Measurements from ENCODE around the gene SLC44A4. TPM values are rescaled to one million over a fixed set of nuclear protein-coding genes. Genes with fewer than 3 reads are reported as not detected.
"Not testable (repeated sequence)": the region's sequence is repeated elsewhere in the genome, so short reads cannot be mapped to it uniquely, and the experiment has no call there.

SLC44A4 gene
- total and polyA plus RNA-seq, 3 donors from 2014 or later: 0.87 to 6.3 (median 1.2) TPM

- H3K4me3 ChIP-seq: no peak overlapping the region
- intact Hi-C loops (cut with DNase I; ENCODE audit: low total_unique reads): no loop called here
- H3K9me3 ChIP-seq: no peaks in the 10 kb centered on the region
- no peaks in the 10 kb centered on the region for H3K36me3 ChIP-seq (ENCODE audit: low read depth, missing control alignments)
- 82 to 91% methylated on average over 7 of the region's 7 CpGs for WGBS, 2 donors
- H3K27me3 ChIP-seq: no peaks in the 10 kb centered on the region
- H3K27ac ChIP-seq: no peak overlapping the region
- TF ChIP-seq POLR2A (IDR thresholded peaks at IDR 0.05) (no peak), CTCF (IDR thresholded peaks at IDR 0.05) (no peak)
- no peak for DNase-seq
- H3K4me1 ChIP-seq: peaks cover 18% of the 10 kb centered on the region
Observed at GRCh38 chr6:31861150-31861549, 17.6 kb downstream of the SLC44A4 start.

GRCh38 chr6:31860349-31860748, 18.4 kb downstream of the SLC44A4 start:
- TF ChIP-seq CTCF (IDR thresholded peaks at IDR 0.05): no peak
- no peak for TF ChIP-seq POLR2A (IDR thresholded peaks at IDR 0.05)
- intact Hi-C loops (cut with DNase I; ENCODE audit: low total_unique reads): no loop called here
- Histone ChIP-seq H3K4me1 (peaks cover 18% of the 10 kb centered on the region), H3K9me3 (no peaks in the 10 kb centered on the region), H3K27ac (no peak overlapping the region), H3K27me3 (no peaks in the 10 kb centered on the region), H3K36me3 (ENCODE audit: low read depth, missing control alignments) (no peaks in the 10 kb centered on the region), H3K4me3 (no peak overlapping the region)
- WGBS, 2 donors: 90 to 93% methylated on average over 7 to 13 of the region's 13 CpGs
- no peak for DNase-seq

- intact Hi-C loops (cut with DNase I; ENCODE audit: low total_unique reads): no loop called here
- no peak for DNase-seq
- Histone ChIP-seq H3K27ac (no peak overlapping the region), H3K27me3 (no peaks in the 10 kb centered on the region), H3K9me3 (no peaks in the 10 kb centered on the region), H3K4me3 (no peak overlapping the region), H3K36me3 (ENCODE audit: low read depth, missing control alignments) (no peaks in the 10 kb centered on the region), H3K4me1 (peaks cover 18% of the 10 kb centered on the region)
- TF ChIP-seq CTCF (IDR thresholded peaks at IDR 0.05) (no peak), POLR2A (IDR thresholded peaks at IDR 0.05) (no peak)
- WGBS, 2 donors: 84 to 93% methylated on average over 11 of the region's 11 CpGs
Observed at GRCh38 chr6:31859923-31860322, 18.9 kb downstream of the SLC44A4 start.

- Histone ChIP-seq H3K27ac (no peak overlapping the region), H3K36me3 (ENCODE audit: low read depth, missing control alignments) (no peaks in the 10 kb centered on the region), H3K4me1 (peaks cover 12% of the 10 kb centered on the region), H3K9me3 (no peaks in the 10 kb centered on the region), H3K27me3 (no peaks in the 10 kb centered on the region), H3K4me3 (no peak overlapping the region)
- no peak for DNase-seq
- intact Hi-C loops (cut with DNase I; ENCODE audit: low total_unique reads): no loop called here
- 80 to 91% methylated on average over 8 of the region's 8 CpGs for WGBS, 2 donors
- TF ChIP-seq POLR2A (IDR thresholded peaks at IDR 0.05) (no peak), CTCF (IDR thresholded peaks at IDR 0.05) (no peak)
Observed at GRCh38 chr6:31858707-31859106, 20.1 kb downstream of the SLC44A4 start.

- H3K9me3 ChIP-seq; H3K27ac ChIP-seq; intact Hi-C loops (cut with DNase I; ENCODE audit: low total_unique reads); DNase-seq; H3K4me1 ChIP-seq; H3K27me3 ChIP-seq; H3K36me3 ChIP-seq (ENCODE audit: low read depth, missing control alignments); H3K4me3 ChIP-seq: not testable (repeated sequence)
- 91 to 92% methylated on average over 8 of the region's 8 CpGs for WGBS, 2 donors
Observed at GRCh38 chr6:31857774-31858173, 21.0 kb downstream of the SLC44A4 start.

- intact Hi-C loops (cut with DNase I; ENCODE audit: low total_unique reads); H3K4me1 ChIP-seq; H3K9me3 ChIP-seq; H3K27me3 ChIP-seq; DNase-seq; H3K36me3 ChIP-seq (ENCODE audit: low read depth, missing control alignments); H3K27ac ChIP-seq: not testable (repeated sequence)
- H3K4me3 ChIP-seq: peak overlapping the region; percentile 7 to 20
- WGBS, 2 donors: 60 to 72% methylated on average over 10 to 35 of the region's 35 CpGs
Observed at GRCh38 chr6:31851980-31852718, 26.6 kb downstream of the SLC44A4 start.
